OCI-LY7 (cell line): Measurements from ENCODE around the gene NFATC4.

Source experiments
- EZH2phosphoT487 ChIP-seq: fragments of 200-600 bp; sonication (generic); IDR thresholded peaks from 2 replicates; pipeline ENCODE4 v1.6.1; 2018; ENCODE audit warnings: low read depth, borderline replicate concordance, mild to moderate bottlenecking, mixed run types, antibody characterized with exemption, low read length, moderate library complexity, mixed read lengths
- TF ChIP-seq, protein P1 (sequence below): fragments of 200-600 bp; sonication (generic); conservative IDR thresholded peaks from 2 replicates; pipeline ENCODE4 v1.5.1; 2014; ENCODE audit warnings: mild to moderate bottlenecking, antibody characterized with exemption, low read length, moderate library complexity, mixed read lengths

GRCh38 chr14:24414732-24415420 lies 46.9 kb downstream of the NFATC4 start:
- TF ChIP-seq, protein P1, sequence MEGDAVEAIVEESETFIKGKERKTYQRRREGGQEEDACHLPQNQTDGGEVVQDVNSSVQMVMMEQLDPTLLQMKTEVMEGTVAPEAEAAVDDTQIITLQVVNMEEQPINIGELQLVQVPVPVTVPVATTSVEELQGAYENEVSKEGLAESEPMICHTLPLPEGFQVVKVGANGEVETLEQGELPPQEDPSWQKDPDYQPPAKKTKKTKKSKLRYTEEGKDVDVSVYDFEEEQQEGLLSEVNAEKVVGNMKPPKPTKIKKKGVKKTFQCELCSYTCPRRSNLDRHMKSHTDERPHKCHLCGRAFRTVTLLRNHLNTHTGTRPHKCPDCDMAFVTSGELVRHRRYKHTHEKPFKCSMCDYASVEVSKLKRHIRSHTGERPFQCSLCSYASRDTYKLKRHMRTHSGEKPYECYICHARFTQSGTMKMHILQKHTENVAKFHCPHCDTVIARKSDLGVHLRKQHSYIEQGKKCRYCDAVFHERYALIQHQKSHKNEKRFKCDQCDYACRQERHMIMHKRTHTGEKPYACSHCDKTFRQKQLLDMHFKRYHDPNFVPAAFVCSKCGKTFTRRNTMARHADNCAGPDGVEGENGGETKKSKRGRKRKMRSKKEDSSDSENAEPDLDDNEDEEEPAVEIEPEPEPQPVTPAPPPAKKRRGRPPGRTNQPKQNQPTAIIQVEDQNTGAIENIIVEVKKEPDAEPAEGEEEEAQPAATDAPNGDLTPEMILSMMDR: no peak
- no peak for TF ChIP-seq EZH2phosphoT487
